ENCODE results near the gene APOC4.
"Not testable (repeated sequence)": the region's sequence is repeated elsewhere in the genome, so short reads cannot be mapped to it uniquely, and the experiment has no call there.

Gene APOC4

DNA sequence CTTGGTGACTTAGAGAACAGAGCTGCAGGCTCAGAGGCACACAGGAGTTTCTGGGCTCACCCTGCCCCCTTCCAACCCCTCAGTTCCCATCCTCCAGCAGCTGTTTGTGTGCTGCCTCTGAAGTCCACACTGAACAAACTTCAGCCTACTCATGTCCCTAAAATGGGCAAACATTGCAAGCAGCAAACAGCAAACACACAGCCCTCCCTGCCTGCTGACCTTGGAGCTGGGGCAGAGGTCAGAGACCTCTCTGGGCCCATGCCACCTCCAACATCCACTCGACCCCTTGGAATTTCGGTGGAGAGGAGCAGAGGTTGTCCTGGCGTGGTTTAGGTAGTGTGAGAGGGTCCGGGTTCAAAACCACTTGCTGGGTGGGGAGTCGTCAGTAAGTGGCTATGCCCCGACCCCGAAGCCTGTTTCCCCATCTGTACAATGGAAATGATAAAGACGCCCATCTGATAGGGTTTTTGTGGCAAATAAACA lies 17.8 kb upstream of the APOC4 start:
- no peak for DNase-seq

DNA sequence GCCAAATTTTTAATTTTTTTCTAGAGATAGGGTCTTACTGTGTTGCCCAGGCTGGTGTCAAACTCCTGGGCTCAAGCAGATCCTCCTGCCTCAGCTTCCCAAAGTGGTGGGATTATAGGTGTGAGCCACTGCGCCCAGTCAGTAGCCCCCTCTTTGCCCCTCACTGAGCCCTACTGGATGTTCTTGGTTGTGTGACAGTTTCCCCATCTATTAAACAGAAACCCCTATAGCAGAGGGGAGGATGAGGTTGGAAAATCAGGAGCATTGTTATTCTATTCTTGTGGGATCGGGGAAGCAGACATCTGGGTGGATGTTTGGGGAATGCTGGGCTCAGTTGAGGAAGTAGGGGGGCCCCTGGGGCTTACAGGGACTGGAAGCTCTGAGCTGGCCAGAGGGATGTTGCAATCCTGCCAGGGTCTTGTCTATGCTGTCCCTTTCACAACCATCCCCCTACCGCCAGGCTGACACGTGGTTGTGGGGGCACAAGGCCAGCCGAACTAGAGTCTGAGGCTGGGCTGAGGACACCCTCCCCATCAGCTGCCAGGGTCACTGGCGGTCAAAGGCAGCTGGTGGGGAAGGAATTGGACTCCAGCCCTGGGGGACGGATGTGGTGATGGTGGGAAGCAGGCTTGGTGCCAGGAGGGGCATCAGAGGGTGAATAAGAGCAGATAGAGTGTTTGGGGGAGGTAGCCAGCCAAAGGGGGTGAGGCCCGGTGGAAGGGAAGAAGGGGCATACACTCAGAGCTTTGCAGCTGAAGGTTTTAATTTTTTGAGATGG lies 16.7 kb upstream of the APOC4 start:
- no peak for DNase-seq

DNA sequence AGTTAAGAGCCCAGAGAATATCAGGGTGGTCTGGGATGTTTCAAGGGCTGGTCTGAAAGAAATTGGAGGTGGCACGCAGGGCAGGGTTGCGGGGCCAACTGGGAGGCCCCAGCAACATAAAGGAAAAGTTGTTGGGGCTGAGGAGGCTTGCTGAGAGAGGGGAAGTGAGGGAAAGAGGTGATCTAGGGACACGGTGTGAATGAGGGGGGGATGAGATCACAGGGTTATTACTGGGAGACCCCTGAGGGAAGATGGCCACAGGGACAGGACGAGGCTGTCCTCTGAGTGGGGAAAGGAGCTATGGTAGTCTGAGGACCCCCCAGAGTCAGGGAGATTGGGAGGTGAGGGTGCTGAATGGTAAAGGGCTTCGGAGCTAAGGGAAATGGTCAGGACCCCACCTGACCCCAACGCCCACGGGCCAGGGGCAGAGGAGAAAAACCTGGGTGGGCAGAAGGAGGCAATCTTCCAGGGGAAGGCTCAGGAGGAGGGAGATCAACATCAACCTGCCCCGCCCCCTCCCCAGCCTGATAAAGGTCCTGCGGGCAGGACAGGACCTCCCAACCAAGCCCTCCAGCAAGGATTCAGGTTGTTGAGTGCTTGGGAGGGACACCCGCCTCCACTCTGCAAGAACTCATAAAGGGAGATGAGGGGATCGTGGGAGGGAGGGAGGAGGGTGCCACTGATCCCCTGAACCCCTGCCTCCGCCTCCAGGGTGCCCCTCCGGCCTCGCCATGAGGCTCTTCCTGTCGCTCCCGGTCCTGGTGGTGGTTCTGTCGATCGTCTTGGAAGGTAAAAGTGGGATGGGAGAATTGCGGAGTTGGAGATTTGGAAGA lies 15.6 kb upstream of the APOC4 start:
- DNase-seq: not testable (repeated sequence)

DNA sequence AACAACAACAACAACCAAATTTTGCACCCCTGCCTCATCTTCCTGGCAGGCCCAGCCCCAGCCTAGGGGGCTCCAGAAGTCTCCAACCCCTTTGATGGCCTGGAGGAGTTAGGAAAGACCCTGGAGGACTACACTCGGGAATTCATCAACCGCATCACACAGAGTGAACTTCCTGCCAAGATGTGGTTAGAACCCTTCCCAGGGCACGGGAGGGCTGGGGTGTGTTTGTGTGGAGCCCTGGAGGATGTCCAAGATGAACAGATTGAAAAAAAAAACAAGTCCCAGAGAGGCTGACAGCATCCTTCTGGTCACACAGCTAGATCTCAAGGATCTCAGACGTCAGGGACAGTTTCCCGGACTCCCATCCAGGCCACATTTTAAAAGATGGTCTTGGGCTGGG lies 14.3 kb upstream of the APOC4 start:
- DNase-seq: no peak

DNA sequence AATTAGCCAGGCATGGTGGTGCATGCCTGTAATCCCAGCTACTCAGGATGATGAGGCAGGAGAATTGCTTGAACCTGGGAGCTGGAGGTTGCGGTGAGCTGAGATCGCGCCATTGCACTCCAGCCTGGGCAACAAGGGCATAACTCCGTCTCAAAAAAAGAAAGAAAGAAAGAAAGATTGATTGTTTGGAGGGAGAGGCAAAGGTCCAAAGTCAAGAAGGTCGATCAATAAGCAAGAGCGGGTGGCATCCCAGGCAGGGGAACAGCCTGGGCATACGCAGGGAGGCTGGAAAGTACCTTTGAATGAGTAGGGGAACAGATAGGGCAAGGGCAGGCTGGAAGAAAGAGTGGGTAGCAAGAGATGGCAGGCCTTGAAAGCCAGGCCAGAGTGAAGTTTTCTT lies 11.9 kb upstream of the APOC4 start:
- no peak for DNase-seq

DNA sequence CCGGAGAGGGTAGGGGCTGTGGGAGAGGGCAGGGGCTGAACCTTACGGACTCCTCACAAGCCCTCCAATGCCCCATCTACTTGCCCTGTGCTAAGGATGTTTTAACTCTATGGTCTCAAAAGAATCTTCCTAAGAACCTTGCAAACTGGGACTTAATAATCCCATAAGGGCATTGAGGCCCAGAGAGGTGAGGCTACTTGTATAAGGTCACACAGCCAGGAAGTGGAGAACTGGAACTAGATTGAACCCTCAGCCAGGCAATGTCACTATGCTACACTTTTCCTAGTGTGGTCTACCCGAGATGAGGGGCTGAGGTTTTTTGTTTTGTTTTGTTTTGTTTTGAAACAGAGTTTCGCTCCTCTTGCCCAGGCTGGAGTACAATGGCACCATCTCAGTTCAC lies 10.5 kb upstream of the APOC4 start:
- DNase-seq: no peak

DNA sequence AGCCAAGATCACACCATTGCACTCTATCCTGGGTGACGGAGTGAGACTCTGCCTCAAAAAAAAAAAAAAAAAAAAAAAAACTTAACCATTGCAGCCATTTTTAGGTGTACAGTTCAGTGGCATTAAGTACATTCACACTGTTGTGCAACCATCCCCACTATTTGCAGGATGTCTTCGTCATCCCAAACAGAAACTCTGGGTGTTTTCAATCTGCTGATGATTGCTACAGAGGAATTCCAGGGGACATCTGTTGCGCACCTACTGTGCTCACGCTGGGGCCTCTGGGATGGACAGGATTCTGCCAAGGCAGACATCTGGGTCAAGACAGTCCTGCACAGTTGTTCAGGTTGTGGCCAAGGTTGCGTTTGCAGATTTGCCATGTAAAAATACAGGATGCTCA lies 2.4 kb upstream of the APOC4 start:
- no peak for DNase-seq

DNA sequence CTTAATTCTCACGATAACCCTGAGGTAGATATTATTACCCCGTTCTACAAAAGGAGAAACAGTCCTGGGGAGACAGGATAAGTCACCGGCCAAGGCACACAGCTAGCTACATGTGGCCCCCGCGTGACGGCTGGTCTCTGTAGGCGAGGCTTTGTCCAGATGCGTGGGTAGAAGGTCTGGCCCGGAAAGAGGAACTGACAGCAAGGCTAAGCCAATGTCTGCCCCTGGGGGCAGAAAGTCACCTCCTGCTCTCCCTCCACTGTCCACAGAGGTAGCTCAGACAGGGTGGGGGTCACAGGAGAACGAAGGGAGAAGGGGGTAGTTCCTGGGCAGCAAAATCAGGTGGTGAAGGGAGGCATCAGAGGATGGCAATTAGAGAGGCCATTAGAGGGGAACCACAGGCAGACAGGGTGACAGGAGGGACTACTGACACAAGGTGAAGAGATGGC lies 1.8 kb downstream of the APOC4 start:
- peak; percentile 55 for DNase-seq

DNA sequence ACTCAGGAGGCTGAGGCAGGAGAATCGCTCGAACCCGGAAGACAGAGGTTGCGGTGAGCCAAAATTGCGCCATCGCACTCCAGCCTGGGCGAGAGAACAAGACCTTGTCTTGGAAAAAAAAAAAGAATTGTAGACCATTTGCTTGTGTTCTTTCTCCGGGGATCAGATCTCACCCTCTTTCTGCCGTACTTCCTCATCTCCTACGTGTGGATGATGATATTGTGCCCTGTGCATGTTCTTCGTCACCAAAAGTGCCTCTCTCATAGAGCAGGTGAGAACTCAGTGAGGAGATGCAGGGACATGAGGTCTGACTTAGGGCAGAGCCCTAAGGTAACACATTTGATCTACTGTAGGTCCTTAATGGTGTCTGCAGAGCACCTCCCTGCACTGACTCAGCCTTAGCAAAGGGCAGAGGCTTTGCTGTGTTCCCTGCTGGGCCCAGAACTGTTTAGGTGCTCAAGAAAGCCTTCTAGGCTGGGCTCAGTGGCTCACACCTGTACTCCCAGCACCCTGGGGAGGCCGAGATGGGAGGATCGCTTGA lies 5.1 kb downstream of the APOC4 start:
- DNase-seq: no peak

DNA sequence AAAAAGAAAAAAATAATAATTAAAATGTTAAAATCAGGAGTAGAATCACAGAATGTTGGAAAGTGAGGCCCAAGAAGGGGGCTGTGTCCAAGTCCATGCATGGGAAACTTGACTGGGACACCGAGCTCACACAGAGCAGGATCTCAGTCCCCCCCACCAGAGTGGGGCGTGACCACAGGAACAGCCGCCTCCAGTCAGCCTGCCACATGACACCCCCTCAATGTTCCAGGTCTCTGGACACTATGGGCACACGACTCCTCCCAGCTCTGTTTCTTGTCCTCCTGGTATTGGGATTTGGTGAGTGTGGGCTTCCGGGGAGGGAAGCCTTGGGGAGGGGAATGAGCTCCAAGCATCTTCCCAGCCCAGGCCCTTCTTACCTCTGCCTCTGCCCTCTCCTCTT lies 6.2 kb downstream of the APOC4 start:
- DNase-seq: no peak

DNA sequence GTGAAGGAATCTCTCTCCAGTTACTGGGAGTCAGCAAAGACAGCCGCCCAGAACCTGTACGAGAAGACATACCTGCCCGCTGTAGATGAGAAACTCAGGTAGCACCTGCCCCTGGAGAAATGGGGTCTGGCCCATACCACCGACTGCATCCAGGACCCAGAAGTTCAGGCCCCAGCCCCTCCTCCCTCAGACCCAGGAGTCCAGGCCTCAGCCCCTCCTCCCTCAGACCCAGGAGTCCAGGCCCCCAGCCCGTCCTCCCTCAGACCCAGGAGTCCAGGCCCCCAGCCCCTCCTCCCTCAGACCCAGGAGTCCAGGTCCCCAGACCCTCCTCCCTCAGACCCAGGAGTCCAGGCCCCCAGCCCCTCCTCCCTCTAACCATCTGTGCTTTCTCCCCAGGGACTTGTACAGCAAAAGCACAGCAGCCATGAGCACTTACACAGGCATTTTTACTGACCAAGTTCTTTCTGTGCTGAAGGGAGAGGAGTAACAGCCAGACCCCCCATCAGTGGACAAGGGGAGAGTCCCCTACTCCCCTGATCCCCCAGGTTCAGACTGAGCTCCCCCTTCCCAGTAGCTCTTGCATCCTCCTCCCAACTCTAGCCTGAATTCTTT lies 6.8 kb downstream of the APOC4 start:
- no peak for DNase-seq

DNA sequence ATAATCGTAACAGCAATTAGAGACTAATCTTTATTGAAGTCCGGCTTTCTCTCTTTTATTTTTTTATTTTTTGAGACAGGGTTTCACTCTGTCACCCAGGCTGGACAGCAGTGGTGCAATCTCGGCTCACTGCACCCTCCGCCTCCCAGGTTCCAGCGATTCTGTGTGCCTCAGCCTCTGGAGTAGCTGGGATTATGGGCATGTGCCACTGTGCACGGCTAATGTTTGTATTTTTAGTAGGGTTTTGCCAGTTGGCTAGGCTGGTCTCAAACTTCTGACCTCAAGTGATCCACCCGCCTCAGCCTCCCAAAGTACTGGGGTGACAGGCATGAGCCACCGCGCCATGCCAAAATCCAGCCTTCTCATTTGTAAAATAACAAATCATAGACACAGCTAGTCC lies 7.5 kb downstream of the APOC4 start:
- no peak for DNase-seq

DNA sequence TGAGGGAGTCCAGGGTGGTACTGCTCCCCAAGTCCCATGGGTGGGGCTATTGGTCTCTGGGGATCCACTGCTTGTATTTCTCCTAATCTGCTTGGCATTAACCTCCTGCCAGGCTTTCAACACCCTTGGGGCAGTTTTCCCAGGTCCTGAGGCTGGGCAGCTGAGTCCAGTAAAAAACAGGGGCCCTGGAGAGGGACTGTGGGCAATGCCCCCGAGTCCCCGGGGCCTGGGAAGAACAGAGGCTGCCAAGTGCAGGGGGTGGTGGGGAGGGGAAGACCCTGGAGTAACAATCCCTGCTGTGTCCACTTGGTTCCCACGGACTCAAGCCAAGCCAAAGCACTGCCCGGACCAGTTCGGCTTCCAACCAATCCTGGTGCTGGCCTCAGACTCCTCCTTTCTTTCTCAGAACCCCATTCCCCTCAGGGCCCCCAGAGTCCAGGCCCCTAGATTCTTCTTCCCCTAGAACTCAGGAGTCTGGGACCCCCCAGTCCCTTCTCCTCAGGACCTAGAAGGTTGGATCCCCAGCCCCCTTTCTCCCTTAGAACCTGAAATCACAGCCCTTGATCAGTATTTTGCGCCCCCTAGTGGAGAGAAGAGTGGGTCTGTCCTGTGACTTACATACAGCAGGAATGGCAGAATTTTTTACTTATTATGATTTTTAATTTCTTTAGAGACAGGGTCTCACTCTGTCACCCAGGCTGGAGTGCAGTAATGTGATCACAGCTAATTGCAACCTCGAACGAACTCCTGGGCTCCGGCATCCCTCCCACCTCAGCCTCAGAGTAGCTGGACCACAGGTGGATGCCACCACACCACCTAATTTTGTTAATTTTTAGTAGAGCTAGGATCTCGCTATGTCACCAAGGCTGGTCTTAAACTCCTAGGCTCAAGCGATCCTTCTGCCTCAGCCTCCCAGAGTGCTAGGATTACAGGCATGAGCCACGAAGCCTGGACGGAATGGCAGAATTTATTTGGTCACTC lies 9.4 kb downstream of the APOC4 start:
- peak; percentile 63 for DNase-seq

DNA sequence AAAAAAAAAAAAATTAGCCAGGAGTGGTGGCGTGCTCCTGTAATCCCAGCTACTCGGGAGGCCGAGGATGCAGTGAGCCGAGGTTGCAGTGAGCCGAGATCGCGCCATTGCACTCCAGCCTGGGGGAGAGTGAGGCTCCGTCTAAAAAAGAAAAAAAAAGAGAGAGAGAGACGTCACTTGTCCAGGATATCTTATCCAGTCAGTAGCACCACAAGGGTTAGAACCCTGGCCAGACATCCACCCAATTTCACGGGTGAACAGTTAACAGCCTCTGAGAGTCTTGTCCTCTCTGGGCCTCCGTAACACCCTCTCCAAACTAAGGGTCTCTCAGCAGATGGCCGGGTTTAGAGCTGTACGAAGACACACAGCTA lies 12.2 kb downstream of the APOC4 start:
- no peak for DNase-seq

DNA sequence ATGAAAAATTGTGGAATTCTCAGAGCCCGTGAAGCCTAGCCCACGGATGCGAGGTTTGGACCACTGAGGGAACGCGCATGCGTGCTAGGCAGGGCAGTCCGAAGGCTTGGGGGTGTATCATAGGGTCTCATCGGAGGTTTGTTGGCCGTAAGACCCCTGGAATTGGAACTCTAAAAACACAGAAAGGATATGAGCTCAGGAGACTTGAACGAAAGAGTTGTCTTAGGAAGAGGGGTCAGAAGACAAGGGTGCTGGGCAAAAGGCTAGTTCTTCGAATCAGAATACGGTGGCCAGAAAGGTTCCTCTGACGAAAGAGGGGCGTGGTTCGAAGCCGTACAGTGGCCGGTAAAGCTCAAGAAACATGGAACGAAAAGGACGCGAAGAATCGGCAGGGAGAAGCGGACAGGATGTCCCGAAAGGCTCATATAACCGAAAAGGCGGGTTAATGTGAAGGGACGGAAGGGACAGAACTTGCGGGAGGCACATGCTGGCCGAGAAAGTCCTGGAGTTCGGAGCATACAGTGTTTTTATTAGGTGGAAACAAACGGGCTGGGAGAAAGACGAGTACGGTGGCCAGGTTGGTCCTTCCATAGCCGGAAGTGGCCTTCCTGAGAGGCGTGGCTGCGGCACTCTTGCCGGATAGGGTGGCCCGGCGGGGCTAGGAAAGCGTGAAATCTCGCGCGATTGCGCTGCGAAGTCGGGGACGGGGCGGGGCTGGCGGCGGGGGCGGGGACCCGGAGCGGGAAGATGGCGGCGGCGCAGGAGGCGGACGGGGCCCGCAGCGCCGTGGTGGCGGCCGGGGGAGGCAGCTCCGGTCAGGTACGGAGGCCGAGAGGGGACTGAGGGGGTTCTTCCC lies 12.8 kb downstream of the APOC4 start, which contains the start of gene CLPTM1:
Gene CLPTM1, plus strand, starts transcription at position 732 of the 856 bp plus-strand sequence. Its CDS starts 16 bp downstream, at position 748.
- DNase-seq: peak; percentile 96

DNA sequence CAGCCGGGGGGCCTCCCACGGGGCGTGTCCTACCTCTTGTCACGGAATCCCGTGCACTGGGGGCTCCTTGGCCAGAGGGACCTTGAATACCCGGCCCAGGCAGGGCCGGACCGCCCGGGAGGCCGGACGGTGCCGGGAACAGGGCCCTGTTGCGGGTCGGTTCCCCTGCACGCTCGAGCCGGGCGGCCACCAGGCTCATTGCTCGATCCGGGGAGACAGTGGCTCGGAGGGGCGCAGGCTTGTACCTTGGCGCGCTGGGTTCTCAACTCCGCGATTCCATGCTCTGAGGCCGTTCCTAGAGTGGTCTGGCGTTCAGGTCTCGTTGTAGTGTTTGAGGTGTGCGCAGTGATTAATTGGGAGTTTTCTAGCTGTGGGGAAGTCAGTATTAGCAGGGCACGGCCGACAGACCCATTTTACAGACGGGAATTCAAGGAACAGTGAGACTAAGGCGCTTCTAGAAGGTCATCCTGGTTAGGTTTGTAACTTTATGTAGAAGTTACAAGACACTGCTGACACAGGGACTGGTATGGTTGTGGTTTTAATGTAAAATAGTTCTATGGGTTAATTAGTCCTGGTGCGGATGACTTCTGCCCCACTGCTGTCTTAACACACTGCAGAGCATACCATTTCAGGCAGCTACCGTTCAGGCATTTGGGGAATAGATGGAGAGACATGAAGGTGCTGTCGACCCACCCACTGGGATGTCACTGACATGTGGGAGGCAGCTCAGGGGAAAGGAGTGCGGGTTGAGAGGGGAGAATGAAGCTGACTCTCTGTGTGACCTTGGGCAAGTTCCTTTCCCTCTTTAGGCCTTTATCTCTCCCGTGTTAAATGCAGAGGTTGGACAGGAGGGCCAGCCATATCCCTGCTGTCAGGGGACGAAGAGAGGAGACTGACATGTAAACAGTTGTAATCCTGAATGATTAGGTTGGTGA lies 13.7 kb downstream of the APOC4 start:
- no peak for DNase-seq

DNA sequence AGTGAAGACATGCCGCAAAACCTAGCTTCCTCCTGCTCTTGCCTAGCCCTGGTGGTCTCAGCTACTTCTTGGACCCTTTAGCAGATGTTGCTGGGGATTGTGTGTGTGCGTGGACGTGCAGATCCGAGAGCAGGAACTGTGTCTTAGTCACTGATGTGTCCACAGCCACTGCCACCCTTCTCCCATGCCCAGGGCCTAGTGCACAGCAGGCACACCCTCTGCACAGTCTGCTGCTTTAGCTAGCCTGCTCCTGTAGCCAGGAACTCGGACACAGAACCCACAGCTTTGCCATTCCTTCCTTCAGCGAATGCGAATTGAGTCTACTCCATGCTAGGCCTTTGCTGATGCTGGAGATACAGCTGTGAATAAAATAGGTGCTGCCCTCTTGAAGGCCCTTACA lies 15.5 kb downstream of the APOC4 start:
- DNase-seq: no peak

DNA sequence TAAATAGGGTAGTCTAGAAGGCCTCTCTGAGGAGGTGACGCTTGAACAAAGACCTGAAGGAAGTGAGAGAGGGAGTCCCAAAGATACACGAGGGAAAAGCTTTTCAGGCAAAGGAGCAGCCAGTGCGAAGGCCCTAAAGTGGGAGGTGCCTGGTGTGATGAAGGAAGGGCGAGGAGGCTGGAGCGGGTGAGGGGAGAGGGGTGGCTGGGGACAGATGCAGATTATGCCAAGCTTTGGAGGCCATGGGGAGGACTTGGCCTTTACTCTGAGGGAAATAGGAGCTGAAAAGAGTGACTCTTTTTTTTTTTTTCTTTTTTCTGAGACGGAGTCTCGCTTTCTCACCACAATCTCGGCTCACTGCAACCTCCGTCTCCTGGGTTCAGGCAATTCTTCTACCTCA lies 16.1 kb downstream of the APOC4 start:
- DNase-seq: no peak

DNA sequence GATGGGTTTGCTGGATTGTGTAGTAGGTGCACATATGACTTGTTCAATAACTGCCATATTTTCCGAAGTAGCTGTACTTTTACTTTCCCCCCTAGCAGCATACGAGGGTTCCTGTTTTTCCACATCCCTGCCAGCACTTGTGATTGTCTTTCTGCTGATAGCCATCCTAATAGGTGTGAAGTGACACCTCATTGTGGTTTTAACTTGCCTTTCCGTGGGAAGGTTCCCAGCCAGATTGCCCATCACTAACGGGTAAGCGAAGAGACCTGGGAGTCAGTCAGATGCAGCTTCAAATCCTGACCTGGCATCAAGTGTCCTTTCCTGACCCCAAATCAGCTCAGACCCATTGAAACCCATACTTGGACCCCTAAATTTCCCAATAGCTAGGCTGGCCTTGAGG lies 17.7 kb downstream of the APOC4 start:
- no peak for DNase-seq
